Gastroesophageal sphincter (tissue), 3 donors: ENCODE measurements around the gene NCKAP5L.

ENCODE experiments used
- EP300 ChIP-seq: sonication (generic); formaldehyde crosslinking; IDR thresholded peaks from one replicate; pipeline ENCODE4 v1.6.1; 2017; ENCODE audit warnings: antibody characterized with exemption, mild to moderate bottlenecking
- POLR2A ChIP-seq, 2 donors: fragments of 450-650 bp; IDR thresholded peaks; one replicate each; pipeline ENCODE4 v1.6.1; 2017; ENCODE audit warnings: antibody characterized with exemption in 2 of 2, mild to moderate bottlenecking in 2 of 2, moderate library complexity in 1 of 2
- POLR2AphosphoS5 ChIP-seq: sonication (generic); formaldehyde crosslinking; IDR thresholded peaks from one replicate; pipeline ENCODE4 v1.6.1; 2017; ENCODE audit warnings: antibody characterized with exemption
- TF ChIP-seq, protein P1 (sequence below), 4 experiments: fragments of 200-600 bp in 2 of 4; fragments of 450-650 bp in 2 of 4; sonication (generic) in 1 of 4; IDR thresholded peaks; one replicate each; pipeline ENCODE4 v1.5.1; 2017 to 2019; ENCODE audit warnings: antibody characterized with exemption in 4 of 4, mild to moderate bottlenecking in 2 of 4, moderate library complexity in 2 of 4

DNA sequence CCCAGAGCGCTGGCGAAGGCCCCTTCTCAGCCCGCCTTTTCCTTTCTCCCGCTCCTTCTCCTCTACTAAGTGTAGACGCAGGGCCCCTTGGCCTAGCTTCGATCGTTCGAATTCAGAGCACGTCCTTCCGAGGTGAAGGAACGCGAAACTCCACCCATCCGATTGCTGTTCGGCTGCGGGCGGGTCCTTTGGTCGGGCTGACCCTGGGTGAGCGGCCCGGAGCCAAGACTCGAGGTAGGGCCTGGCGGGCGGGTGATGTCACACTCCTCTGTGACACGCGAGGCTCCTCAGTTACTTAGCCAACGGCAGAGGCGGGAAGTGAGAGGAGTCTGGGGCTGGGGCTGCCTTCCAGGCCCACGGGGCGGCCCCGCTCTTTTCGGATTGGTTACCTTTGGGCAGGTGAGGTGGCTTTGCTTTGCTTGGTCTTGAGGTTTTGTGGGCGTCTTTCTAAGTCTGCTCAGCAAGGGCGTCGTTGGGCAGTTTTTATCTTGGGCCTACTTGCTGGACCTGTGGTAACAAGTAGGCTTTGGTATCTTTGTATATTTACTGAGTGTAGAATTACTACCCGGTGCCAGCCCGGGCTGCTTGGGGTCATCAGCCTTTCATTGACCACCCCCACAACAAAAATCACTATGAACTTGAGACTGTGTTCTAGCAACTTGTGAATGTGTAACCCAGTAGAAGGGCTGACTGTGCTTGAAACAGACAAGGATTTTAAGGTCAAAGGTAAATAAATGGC, 86.2 kb downstream of the NCKAP5L start:
- TF ChIP-seq EP300 (no peak), POLR2A (IDR thresholded peaks at IDR 0.05) (no peak), POLR2AphosphoS5 (no peak)
- TF ChIP-seq, protein P1, sequence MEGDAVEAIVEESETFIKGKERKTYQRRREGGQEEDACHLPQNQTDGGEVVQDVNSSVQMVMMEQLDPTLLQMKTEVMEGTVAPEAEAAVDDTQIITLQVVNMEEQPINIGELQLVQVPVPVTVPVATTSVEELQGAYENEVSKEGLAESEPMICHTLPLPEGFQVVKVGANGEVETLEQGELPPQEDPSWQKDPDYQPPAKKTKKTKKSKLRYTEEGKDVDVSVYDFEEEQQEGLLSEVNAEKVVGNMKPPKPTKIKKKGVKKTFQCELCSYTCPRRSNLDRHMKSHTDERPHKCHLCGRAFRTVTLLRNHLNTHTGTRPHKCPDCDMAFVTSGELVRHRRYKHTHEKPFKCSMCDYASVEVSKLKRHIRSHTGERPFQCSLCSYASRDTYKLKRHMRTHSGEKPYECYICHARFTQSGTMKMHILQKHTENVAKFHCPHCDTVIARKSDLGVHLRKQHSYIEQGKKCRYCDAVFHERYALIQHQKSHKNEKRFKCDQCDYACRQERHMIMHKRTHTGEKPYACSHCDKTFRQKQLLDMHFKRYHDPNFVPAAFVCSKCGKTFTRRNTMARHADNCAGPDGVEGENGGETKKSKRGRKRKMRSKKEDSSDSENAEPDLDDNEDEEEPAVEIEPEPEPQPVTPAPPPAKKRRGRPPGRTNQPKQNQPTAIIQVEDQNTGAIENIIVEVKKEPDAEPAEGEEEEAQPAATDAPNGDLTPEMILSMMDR (IDR thresholded peaks at IDR 0.05): no peak
